Naive B cell (primary cell): ENCODE results near the gene NUTM2G. TPM values are rescaled to one million over a fixed set of nuclear protein-coding genes. Genes with fewer than 3 reads are reported as not detected.
"Not testable (repeated sequence)": the region's sequence is repeated elsewhere in the genome, so short reads cannot be mapped to it uniquely, and the experiment has no call there.

Experiments used
- ATAC-seq, 2 donors: fragments of 150-1000 bp; cut with Tn5 transposase; 2 replicates each; pipeline ENCODE4 v1.10.0; 2021; ENCODE audit warnings: low read depth in 2 of 2, mild to moderate bottlenecking in 2 of 2, moderate library complexity in 2 of 2
- DNase-seq: peaks from one replicate; pipeline ENCODE4 v3.0.0; 2022
- H3K27ac Mint-ChIP-seq, 6 donors: one replicate each; pipeline ENCODE4 v1.8.0; 2020 to 2022; ENCODE audit warnings: mild to moderate bottlenecking in 6 of 6, mixed read lengths in 6 of 6, moderate library complexity in 5 of 6, inconsistent platforms in 2 of 6
- H3K27me3 Mint-ChIP-seq, 3 donors: one replicate each; pipeline ENCODE4 v1.8.0; 2021 to 2022; ENCODE audit warnings: mixed read lengths in 3 of 3, mild to moderate bottlenecking in 1 of 3
- H3K36me3 Mint-ChIP-seq, 2 donors: one replicate each; pipeline ENCODE4 v1.8.0; 2020 to 2022; ENCODE audit warnings: mixed read lengths in 2 of 2, inconsistent platforms in 1 of 2, mild to moderate bottlenecking in 1 of 2
- H3K4me1 Mint-ChIP-seq, 3 donors: one replicate each; pipeline ENCODE4 v1.8.0; 2020 to 2022; ENCODE audit warnings: mixed read lengths in 3 of 3, inconsistent platforms in 1 of 3, mild to moderate bottlenecking in 1 of 3, moderate library complexity in 1 of 3
- H3K4me3 Mint-ChIP-seq, 8 donors: one replicate each; pipeline ENCODE4 v1.8.0; 2020 to 2022; ENCODE audit warnings: mild to moderate bottlenecking in 8 of 8, mixed read lengths in 8 of 8, moderate library complexity in 8 of 8, inconsistent platforms in 2 of 8
- H3K9me3 Mint-ChIP-seq, 7 donors: one replicate each; pipeline ENCODE4 v1.8.0; 2020 to 2022; ENCODE audit warnings: mixed read lengths in 7 of 7, mild to moderate bottlenecking in 5 of 7, inconsistent platforms in 2 of 7, moderate library complexity in 1 of 7
- polyA plus RNA-seq, 6 donors: library from polyadenylated mRNA; unstranded; fragments of 300-500 nt; fragmentation: Illumina TruSeq; gene quantifications; one replicate each; pipeline ENCODE4 v1.2.3, GENCODE V29; 2021; ENCODE audit warnings: low read depth in 6 of 6

The NUTM2G gene
- polyA plus RNA-seq, 6 donors from 2014 or later: 0.24 TPM; not detected in 5

DNA sequence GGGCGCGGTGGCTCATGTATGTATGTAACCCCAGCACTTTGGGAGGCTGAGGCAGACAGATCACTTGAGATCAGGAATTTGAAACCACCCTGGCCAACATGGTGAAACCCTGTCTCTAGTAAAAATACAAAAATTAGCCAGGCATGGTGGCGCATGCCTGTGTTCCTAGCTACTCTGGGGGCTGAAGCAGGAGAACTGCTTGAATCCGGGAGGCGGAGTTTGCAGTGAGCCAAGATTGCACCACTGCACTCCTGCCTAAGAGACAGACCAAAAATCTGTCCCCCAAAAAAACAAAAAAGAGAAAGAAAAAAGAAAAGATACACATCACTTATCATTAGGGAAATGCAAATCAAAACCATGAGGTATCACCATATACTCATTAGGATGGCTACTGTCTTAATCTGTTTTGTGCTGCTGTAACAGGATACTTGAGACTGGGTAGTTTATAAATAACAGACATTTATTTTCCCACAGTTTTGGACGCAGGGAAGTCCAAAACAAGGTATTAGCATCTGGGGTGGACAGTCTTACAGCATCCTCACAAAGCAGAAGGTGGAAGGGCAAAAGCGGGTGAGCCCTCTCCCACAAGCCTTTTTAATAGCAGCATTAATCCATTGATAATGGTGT is 55.0 kb downstream of the NUTM2G start:
- Mint-ChIP-seq H3K27ac (peak overlapping the region in 1 of 6 donors; percentile 23), H3K4me1 (peaks cover 15 to 21% (median 16%) of the 10 kb centered on the region in 3 donors)
- not testable (repeated sequence) for H3K4me3 Mint-ChIP-seq, H3K27me3 Mint-ChIP-seq, H3K36me3 Mint-ChIP-seq, DNase-seq, ATAC-seq, H3K9me3 Mint-ChIP-seq

DNA sequence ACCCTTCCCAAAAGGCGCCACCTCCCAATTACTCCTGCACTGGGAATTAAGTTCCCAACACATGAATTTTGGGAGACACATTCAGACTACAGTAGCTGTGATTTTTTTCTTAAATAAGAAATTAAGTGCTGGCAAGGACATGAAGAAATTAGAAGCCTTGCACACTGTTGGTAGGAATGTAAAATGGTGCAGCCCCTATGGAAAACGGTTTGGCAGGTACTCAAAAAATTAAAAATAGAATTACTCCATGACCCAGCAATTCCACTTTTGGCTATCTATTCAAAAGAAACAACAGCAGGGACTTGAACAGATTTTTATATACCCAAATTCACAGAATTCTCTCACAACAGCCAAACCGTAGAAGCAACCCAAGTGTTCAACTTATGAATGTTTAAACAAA is 55.5 kb downstream of the NUTM2G start:
- peaks cover 15 to 21% (median 16%) of the 10 kb centered on the region in 3 donors for H3K4me1 Mint-ChIP-seq
- H3K9me3 Mint-ChIP-seq, DNase-seq, H3K4me3 Mint-ChIP-seq, H3K27me3 Mint-ChIP-seq, H3K36me3 Mint-ChIP-seq, ATAC-seq, H3K27ac Mint-ChIP-seq: not testable (repeated sequence)

DNA sequence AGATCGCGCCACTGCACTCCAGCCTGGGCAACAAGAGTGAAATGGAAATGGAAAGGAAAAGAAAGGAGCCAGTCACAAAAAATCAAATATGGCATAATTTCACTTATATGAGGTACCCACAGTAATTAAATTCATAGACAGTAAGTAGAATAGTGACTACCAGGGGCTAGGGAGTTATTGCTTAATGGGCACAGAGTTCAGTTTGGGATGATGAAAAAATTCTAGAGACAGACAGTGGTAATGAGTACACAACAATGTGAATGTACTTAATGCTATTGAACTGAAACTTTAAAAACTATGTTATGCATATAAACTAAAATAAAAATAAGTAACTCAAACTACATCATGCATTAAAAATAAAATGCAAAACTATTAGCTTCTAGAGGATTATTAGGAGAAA is 56.2 kb downstream of the NUTM2G start:
- not testable (repeated sequence) for H3K9me3 Mint-ChIP-seq, H3K27ac Mint-ChIP-seq
- H3K4me1 Mint-ChIP-seq: peaks cover 18 to 21% (median 19%) of the 10 kb centered on the region in 3 donors

More for the DNA sequence above, 56.2 kb downstream of the NUTM2G start:
- H3K36me3 Mint-ChIP-seq, ATAC-seq, H3K27me3 Mint-ChIP-seq, DNase-seq, H3K4me3 Mint-ChIP-seq: not testable (repeated sequence)

Other genes with a start within 250 kb of the NUTM2G start
- gene ZNF510, start 150.8 kb upstream of the NUTM2G start, polyA plus RNA-seq: 1 to 10 TPM; 3.6 to 9.1 (median 5.9) TPM
- 1 to 10 TPM in 5 of 6 donors, under 1 TPM in 1; 0.26 to 5.1 (median 2.8) TPM for gene ZNF782, start 74.3 kb upstream of the NUTM2G start, polyA plus RNA-seq
- under 1 TPM in 1 of 6 donors, not detected in 5; 0.19 TPM for gene CTSV, start 110.3 kb downstream of the NUTM2G start, polyA plus RNA-seq